ENCODE data around the gene ATP2B2. TPM values are rescaled to one million over a fixed set of nuclear protein-coding genes. Genes with fewer than 3 reads are reported as not detected.

ATP2B2 gene
- total and polyA plus RNA-seq, 10 of the 15 experiments (the other 5 are each of a cell fraction or from before 2014, with no cell fraction given): 0.04 TPM; not detected in 9

- H3K9me3 ChIP-seq (replicated peaks; ENCODE audit: control insufficient read depth, insufficient read depth, low read length): no peaks in the 10 kb centered on the region
Measured at GRCh38 chr3:10347648-10348403, 157.6 kb downstream of the ATP2B2 start.

GRCh38 chr3:10345911-10346310 is 159.5 kb downstream of the ATP2B2 start:
- Histone ChIP-seq H3K4me1 (ENCODE audit: control insufficient read depth, insufficient read depth, low read length) (no peaks in the 10 kb centered on the region), H3K27me3 (replicated peaks in 1 of 2; ENCODE audit: control insufficient read depth in 2 of 2, insufficient read depth in 2 of 2, low read length in 1 of 2) (no peaks in the 10 kb centered on the region; a peak in 1 of 4 replicates), H3K27ac (ENCODE audit: control insufficient read depth, insufficient read depth) (no peak overlapping the region), H3K9me3 (replicated peaks; ENCODE audit: control insufficient read depth, insufficient read depth, low read length) (no peaks in the 10 kb centered on the region), H3K9ac (ENCODE audit: control insufficient read depth, insufficient read depth, low read length) (no peak overlapping the region), H3K4me3 (no peak overlapping the region), H3K79me2 (ENCODE audit: control insufficient read depth, insufficient read depth, low read length) (no peaks in the 10 kb centered on the region), H3K4me2 (ENCODE audit: control insufficient read depth, insufficient read depth) (no peak overlapping the region), H2AFZ (ENCODE audit: control insufficient read depth, low read depth, low read length) (no peak overlapping the region), H4K20me1 (ENCODE audit: control insufficient read depth, insufficient read depth) (no peaks in the 10 kb centered on the region), H3K36me3 (ENCODE audit: control insufficient read depth in 2 of 2, insufficient read depth in 2 of 2, low read length in 1 of 2) (no peaks in the 10 kb centered on the region)
- in situ Hi-C loops (cut with MboI): no loop called here
- ATAC-seq (no peak), FAIRE-seq (no peak), DNase-seq (ENCODE audit: low read depth, low spot score) (no peak)
- POLR2A ChIA-PET: no interaction called here
- RAD21 ChIA-PET (ENCODE audit: unreplicated experiment): interaction anchor here (0.5 to 3.2 kb wide), 2 partner anchors 50 to 393 kb away, joined by 3 to 17 read pairs; no protein-coding TSS in a partner anchor
- CTCF ChIA-PET: interaction anchor here (1.2 to 3.3 kb wide), 2 partner anchors 12 to 393 kb away, joined by 4 to 34 read pairs; no protein-coding TSS in a partner anchor
- SMC1A ChIA-PET (ENCODE audit: uncharacterized antibody, unreplicated experiment): interaction anchor here (1.5 kb wide), 1 partner anchor 11 kb away, joined by 3 read pairs; no protein-coding TSS in a partner anchor
- WGBS (ENCODE audit: insufficient coverage, insufficient replicate concordance, low lambda C conversion rate, missing lambda C conversion rate): 54% methylated on average over 15 of the region's 15 CpGs
- BruUV-seq (replicated peaks): no TSS peak
- intact Hi-C loops (cut with micrococcal nuclease; ENCODE audit: unreplicated experiment): no loop called here
- TF ChIP-seq CHD2 (IDR thresholded peaks at IDR 0.05; ENCODE audit: borderline replicate concordance, low read depth, low read length) (no peak), RB1 (IDR thresholded peaks at IDR 0.05; ENCODE audit: borderline replicate concordance) (no peak)
- TF ChIP-seq, protein P1, sequence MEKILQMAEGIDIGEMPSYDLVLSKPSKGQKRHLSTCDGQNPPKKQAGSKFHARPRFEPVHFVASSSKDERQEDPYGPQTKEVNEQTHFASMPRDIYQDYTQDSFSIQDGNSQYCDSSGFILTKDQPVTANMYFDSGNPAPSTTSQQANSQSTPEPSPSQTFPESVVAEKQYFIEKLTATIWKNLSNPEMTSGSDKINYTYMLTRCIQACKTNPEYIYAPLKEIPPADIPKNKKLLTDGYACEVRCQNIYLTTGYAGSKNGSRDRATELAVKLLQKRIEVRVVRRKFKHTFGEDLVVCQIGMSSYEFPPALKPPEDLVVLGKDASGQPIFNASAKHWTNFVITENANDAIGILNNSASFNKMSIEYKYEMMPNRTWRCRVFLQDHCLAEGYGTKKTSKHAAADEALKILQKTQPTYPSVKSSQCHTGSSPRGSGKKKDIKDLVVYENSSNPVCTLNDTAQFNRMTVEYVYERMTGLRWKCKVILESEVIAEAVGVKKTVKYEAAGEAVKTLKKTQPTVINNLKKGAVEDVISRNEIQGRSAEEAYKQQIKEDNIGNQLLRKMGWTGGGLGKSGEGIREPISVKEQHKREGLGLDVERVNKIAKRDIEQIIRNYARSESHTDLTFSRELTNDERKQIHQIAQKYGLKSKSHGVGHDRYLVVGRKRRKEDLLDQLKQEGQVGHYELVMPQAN (conservative IDR thresholded peaks at IDR 0.05): no peak

More at GRCh38 chr3:10347648-10348403, 157.6 kb downstream of the ATP2B2 start:
- H2AFZ ChIP-seq (ENCODE audit: control insufficient read depth, low read depth, low read length): no peak overlapping the region
- no peaks in the 10 kb centered on the region for H4K20me1 ChIP-seq (ENCODE audit: control insufficient read depth, insufficient read depth)
- no peak overlapping the region for H3K9ac ChIP-seq (ENCODE audit: control insufficient read depth, insufficient read depth, low read length)
- H3K27me3 ChIP-seq (replicated peaks in 1 of 2; ENCODE audit: control insufficient read depth in 2 of 2, insufficient read depth in 2 of 2, low read length in 1 of 2): no peaks in the 10 kb centered on the region
- SMC1A ChIA-PET (ENCODE audit: uncharacterized antibody, unreplicated experiment): no interaction called here
- H3K4me1 ChIP-seq (ENCODE audit: control insufficient read depth, insufficient read depth, low read length): no peaks in the 10 kb centered on the region
- FAIRE-seq (no peak), DNase-seq (ENCODE audit: low read depth, low spot score) (no peak), ATAC-seq (no peak)
- WGBS (ENCODE audit: insufficient coverage, insufficient replicate concordance, low lambda C conversion rate, missing lambda C conversion rate): 31% methylated on average over 13 of the region's 13 CpGs
- no peak overlapping the region for H3K4me2 ChIP-seq (ENCODE audit: control insufficient read depth, insufficient read depth)
- RAD21 ChIA-PET (ENCODE audit: unreplicated experiment): no interaction called here
- intact Hi-C loops (cut with micrococcal nuclease; ENCODE audit: unreplicated experiment): no loop called here
- no peak overlapping the region for H3K4me3 ChIP-seq
- TF ChIP-seq RBBP5 (conservative IDR thresholded peaks at IDR 0.05) (no peak), EED (IDR thresholded peaks at IDR 0.05; ENCODE audit: low read depth) (no peak), NR2F1 (conservative IDR thresholded peaks at IDR 0.05) (no peak)
- in situ Hi-C loops (cut with MboI): no loop called here
- CTCF ChIA-PET: interaction anchor here (0.6 to 1.0 kb wide), 2 partner anchors 10 to 273 kb away, joined by 3 read pairs; no protein-coding TSS in a partner anchor
- POLR2A ChIA-PET: no interaction called here
- no TSS peak for BruUV-seq (replicated peaks)
- H3K79me2 ChIP-seq (ENCODE audit: control insufficient read depth, insufficient read depth, low read length): no peaks in the 10 kb centered on the region
- H3K36me3 ChIP-seq (ENCODE audit: control insufficient read depth in 2 of 2, insufficient read depth in 2 of 2, low read length in 1 of 2): no peaks in the 10 kb centered on the region
- no peak overlapping the region for H3K27ac ChIP-seq (ENCODE audit: control insufficient read depth, insufficient read depth)
